NCI-H146 treated with DMSO at 0.1 percent for 48 hours (cell line): ENCODE data around the gene EGFL8.
A peak's percentile ranks its signal among the peaks of the same experiment; 100 is the strongest.
"Not testable (repeated sequence)": the region's sequence is repeated elsewhere in the genome, so short reads cannot be mapped to it uniquely, and the experiment has no call there.

Experiments used
- DNase-seq: peaks from one replicate; lab custom pipeline; 2025; ENCODE audit not compliant: unreplicated experiment; lab: John Stamatoyannopoulos, UW

The EGFL8 gene

DNA sequence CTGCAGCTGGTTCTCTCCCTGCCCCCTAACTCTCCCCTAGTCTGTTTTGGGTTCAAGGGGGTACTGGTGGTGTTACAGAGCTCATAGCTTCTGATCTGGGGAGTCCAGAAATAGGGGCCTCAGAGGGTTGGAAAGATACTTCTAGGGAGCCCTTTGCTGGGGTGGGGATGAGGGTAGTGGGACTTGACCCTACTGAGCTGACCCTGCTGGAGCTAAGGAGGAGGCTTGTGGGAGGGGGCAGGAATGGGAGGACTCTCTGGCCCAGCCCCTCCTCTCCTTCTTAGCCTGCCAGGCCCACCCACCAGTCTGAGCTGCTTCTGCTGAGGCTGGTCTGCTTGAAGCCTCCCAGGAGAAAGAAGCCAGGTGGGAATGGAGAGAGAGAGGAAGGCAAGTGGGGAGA, at the start of gene EGFL8:
EGFL8 (plus strand) TSS at position 301 of the 400 bp plus-strand sequence. CDS start 1,571 bp downstream, outside the sequence.
- no peak for DNase-seq

DNA sequence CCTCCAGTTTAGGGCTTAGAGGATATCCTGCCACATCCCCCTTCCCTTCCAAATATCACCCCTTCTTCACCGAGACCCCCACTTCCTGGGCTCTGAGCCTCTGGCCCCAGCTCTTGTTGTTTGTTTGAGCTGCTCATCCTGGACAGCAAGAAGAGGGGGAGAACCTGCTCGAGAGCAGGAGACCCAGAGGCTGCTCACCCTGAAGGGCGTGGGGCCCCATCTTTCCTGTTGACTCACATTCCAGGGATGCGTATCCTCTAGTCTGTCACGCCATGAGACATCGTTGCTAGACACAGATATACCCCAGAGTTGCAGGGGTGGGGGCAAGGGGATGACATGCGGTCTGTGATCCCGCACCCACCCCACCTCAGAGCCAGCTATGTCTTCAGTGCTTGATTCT, 49.6 kb upstream of the EGFL8 start:
- DNase-seq: no peak

DNA sequence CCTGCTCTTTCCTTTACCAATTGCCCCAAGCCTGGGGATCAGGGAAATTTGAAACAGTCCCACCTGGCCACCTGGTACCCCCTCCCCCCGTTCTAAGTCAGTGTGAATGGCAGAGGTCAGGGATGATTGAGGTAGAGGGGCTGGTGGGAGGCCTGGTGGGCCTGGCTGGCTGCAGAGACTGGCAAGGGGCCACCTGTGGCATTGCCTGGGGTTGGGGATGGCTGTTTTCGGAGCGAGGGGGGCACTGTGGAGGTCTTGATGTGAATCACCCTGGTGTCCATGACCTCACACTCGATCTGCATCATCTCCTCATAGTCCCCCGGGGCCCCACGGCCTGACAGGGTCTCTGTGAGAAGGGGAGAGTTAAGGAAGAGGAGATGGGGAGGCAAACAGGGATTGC, 48.8 kb upstream of the EGFL8 start:
- DNase-seq: no peak

DNA sequence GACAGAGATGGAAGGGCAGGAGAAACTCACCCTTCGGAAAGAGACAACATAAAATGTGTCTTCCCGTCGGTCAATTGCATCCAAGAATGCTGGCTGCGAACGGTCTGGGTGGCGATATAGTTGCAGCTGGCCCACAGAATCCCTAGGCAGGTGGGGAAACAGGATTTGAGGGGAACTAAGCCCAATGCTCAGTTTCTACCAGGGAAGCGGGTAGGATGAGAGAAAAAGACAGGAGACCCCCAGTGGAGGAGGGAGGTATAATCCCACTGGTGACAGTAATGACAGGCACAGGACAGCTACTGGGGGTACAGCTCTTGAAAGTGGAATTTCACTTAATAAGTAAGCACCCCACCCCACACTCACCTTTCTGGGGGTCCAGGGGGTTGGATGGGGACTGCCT, 47.7 kb upstream of the EGFL8 start:
- DNase-seq: no peak

DNA sequence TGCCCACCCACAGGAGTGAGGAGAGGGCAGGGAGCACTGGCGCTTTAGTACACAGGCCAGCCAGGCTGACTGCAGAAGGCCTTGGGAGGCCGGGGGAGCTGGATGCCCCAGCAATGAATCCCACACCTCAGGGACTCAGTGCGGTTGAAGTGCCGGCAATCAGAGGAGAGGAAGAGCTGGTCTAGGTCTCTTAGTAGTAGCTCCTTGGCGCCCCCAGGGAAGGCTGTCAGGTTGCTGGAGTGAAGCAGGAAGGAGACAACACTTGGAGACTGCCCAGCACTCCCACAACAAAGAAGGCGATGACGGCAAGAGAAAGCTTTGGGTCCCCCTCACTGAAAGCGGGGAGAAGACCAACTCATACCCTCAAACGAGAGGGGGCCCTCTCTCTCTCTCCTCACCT, 46.9 kb upstream of the EGFL8 start:
- DNase-seq: no peak

DNA sequence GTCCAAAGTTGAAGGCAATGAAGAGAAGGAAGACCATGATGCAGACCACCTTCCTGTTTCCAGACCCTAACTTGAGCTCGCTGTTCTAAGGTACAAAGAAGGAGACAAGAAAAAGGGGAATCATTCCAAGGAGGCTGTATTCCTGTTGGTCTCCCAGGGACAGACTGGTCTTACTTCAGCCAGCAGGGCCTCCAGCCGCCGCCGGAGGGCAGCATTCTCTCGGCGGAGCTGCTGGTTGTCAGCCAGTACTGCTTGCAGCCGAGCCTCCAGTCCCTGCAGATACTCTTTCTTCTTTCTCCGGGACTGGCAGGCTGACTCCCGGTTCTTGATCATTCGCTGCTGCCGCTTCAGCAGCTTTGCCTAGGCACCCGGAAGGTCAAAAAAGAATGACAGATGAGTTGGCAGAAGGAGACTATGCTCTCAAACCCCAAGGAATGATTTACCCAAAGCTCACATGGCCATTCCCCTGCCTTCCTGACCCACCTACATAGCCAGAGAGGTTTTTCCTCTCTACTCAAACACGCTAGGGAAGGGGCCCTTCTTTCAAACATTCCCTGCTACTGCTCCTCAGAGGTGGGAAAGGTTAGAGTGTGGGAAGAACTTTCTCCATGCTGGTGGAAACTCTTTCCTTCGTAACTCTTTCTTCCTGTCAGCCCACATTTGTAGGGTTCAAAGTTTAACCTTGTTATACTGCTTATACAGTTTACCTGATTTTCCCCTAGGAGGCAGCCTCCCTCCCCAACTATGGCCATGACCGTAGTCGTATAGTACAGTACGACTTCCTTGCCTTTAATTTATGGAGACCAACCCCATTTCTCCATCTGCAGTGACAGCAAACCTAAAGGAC, 45.4 kb upstream of the EGFL8 start:
- DNase-seq: peak; percentile 41

DNA sequence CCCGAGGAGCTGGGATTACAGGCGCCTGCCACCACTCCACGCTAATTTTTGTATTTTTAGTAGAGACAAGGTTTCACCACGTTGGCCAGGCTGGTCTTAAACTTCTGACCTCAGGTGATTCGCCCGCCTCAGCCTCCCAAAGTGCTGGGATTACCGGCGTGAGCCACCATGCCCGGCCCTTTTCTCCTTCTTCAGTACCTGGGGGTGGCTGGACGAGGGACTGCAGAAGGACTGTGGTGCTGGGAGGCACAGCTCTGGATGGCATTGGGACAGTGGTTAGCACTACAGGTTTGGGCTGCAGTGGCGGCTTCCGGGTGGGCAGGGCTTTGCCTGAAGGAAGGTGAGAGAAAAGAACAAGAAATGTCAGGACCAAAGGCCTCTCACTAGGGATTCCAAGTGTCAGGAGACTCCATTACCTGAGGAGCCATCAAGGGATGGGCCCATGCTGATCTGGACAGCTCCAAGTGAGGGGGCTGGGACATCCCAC, 43.8 kb upstream of the EGFL8 start:
- DNase-seq: no peak

DNA sequence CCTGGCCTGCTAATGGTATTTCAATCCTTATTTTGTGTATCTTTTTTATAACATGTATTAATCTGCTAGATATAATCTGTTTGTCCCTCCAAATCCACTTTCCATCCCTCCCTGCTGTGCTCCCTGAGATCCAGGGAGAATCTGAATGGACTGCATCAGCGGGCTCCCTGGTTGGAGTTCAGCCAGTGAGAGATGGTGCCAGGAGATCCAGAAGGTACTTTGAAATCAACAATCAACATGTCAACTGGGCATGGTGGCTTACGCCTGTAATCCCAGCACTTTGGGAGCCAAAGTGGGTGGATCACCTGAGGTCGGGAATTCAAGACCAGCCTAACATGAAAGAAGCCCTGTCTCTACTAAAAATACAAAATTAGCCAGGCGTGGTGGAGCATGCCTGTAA, 40.7 kb upstream of the EGFL8 start:
- DNase-seq: no peak

DNA sequence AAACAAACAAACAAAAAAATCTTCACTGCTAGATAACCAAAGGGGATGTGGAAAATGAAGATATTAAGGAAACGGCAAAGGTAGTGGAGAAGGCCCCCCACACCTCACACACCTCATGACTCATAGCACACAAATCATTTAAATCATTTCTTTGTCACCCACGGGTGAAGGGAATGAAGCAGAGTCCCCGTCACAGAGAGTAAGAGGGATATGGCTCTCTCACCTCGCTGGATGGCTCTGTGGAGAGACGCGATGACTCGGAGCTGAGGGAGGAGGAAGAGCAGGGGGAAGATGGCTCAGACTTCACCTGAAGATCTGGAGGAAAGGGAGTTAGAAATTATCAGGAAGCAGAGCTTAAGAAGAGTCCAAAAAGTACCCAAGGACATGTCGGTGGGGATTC, 37.5 kb upstream of the EGFL8 start:
- no peak for DNase-seq

DNA sequence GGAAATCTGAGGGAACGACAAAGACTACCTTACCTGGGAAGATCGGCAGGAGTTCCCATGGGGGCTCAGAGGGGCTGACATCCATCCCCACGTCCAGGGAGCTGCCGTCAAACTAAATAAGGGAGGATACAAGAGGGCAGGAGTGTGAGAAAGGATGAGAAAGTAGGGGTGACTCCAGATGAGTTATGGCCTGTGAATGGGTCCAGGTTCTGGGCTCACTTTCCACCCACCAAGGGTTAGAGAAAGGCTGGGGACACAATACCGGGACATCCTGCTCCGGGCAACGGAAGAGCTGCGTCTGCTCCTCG, 37.0 kb upstream of the EGFL8 start:
- no peak for DNase-seq

DNA sequence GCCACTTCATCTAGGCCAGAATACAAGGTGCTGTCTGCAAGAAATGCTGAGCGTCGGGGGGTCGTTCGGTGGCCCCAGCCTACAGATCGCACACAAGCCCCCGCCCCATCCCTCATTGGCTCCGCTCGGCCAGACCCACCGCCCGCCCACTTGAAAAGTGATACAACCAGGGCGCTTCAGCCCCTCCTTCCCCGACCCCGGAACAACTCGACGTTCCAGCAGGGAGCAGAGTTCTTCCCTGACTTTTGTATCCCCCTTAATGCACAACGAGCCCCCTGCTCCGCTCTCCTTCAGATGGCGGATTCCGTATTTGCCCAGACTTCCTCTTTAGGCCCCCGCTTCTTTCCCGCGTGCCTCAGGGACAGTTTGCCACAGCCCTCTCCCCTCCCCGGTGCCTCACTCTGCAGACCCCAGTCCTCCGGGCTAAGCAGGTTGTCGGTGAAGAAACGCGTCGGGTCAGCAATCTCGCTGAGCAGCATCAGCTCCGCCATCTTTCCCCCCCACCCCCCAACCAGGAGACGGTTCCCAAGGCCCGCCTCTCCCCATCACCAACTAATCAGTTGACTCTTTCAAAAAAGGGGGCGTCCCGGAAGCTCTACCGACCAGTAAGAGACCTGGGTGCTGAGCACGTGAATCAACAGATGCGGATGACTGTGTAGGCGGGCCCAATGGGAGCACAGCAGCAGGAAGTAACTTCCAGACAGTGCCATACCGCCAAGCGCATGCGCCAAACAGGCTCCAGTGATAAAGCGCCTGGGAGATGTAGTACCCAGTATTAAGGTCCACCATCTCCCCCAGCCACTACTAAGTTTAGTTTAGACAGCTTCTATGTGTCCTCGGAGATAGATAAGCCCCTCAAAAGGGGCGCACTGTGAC, 36.4 kb upstream of the EGFL8 start, which contains the start of gene ATF6B:
ATF6B (minus strand) TSS at position 530 of the 876 bp plus-strand sequence; CDS start at position 491, 39 bp downstream.
- DNase-seq: peak; percentile 96

DNA sequence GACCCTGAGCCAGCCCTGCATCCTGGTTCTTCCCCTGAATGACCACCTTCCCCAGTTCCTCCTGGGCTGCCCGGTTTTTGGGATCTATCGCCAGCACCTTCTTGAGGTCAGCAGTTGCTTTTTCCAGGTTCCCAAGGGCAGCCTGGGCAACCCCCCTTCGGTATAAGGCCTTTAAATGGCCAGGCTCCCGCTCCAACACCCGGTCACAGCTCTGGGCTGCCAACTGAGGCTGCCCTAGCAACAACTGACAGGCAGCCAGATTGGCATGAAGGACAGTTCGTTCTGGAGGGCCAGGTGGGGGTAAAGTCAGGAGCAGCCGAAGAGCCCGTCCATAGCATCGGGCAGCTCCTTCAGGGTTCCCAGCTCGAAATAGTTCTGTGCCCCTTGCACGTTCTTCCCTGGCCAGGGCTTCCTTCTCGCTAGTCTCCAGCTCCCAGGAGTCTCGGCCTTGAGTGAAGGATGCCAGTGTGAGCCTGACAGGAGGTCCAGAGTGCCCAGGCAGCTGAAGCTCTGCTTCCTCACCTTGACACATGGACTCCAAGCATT, 35.6 kb upstream of the EGFL8 start:
- no peak for DNase-seq

DNA sequence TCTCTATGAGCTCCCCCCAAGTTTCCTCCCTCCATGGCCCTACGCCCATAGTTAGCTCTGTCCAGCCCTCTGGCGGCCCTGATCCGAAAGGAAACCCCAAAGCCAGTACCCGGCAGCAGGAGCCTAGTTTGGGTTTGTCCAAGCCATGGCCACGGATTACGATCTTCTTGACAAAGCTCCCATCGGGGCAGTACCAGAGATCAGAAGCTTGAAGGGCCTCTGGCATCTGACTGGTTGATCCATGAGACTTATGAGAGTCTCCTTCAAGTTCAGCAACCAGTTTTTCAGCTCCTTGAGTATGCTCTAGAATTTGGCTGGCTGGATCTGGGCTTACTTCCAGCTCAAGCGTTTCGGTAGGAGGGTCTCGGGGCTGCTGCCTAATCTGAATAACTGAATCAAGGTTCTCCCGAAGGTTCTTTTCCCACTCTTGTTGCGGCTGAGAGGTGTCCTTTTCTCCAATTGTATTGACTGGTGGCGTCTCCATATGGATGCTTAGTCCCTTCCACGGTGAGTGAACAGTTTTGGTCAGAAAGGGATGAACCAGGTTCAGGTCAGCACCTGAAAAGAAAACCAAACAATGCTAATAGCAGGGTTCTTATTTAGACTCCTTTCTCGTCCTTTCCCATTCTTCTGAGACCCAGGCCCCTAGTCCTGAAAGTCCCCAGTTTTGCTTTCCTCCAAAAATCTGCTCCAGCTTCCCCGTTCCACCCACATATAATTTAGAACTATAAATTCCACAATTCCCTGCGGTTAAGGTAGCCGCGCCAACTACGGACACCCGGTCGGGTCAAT, 34.9 kb upstream of the EGFL8 start:
- no peak for DNase-seq

DNA sequence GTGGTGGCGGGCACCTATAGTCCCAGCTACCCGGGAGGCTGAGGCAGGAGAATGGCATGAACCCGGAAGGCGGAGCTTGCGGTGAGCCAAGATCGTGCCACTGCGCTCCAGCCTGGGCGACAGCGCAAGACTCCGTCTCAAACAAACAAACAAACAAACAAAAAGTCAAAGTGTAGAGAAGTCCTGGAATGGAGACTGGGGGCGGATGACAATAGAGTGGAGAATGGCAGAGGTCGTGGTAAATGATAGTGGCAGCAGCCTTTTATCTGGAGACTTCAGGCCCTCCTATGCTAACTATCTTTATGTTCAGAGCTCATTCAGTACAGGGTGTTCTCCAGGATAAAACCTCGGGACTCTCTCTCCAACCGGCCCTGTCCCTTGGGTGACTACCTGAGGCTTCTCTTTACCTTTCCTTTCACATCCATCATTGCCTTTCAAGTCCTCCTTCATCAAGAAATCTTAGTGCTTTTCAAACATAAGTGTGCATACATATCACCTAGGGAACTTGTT, 32.9 kb upstream of the EGFL8 start:
- DNase-seq: no peak

DNA sequence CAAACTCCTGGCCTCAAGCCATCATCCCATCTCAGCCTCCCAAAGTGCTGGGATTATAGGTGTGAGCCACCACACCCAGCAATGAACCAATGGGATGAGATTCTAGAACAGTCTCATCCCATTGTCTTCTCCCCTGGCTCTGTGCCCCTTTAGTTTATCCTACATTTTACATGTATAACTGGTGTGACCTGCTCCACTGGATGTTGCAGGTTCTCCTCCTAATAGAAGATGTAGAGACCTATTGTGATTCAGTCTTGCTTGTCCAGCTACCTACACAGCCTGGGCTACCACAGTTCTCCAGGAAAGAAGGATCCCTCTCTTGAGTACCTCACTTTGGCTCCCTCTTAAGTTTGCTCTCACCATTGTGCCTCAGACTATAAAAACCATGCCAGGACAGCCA, 32.3 kb upstream of the EGFL8 start:
- DNase-seq: no peak

DNA sequence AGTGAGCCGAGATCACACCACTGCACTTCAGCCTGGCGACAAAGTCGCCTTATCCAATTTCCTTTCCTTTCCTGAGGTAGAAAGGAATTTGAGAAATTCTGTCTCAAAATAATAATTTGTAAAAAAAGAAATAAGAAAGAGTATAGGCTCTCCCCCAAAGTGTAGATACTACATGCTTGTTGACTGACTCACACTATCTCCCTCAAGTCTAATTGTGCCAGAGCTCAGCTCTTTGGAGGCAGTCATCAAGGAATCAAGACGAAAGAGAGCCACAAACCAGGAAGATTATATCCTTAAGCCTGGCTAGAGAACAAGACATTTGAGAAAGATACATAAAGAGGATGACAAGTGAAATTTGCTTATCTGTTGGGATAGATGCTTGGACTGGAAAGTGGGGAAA, 30.6 kb upstream of the EGFL8 start:
- no peak for DNase-seq

DNA sequence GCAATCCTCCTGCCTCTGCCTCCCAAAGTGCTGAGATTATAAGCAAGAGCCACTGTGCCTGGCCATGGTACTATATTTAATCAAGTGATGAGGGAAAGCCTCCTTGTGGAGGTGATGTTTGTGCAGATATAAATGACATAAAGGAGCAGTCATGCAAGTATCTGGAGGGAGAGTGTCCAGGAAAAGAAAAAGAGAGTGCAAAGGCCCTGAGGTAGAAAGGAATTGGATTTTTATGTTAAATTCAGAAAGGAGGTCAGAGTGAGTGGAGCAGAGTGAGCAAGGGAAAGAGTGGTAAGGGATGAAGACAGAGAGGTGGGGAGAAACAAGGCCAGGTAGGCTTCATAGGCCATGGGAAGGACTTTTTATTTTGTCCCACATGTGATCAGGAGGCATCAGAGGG, 26.9 kb upstream of the EGFL8 start:
- no peak for DNase-seq

DNA sequence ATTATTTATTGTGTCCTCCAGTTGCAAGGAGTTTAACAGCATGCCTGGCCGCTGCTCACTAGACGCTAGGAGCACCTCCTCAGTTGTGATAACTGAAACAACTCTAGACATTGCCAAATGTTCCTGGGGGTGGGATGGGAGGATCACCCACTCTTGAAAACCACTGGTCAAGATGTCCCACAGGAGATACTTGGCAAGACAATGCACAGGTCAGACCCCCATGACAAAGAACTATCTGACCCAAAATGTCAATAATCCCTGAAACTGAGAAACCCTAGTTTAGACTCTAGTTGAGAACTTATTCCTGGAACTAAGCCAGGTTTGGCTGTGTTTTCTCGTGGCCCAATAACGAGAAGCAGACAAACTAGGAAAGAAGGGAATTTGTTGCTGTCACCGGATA, 24.8 kb upstream of the EGFL8 start:
- DNase-seq: no peak

DNA sequence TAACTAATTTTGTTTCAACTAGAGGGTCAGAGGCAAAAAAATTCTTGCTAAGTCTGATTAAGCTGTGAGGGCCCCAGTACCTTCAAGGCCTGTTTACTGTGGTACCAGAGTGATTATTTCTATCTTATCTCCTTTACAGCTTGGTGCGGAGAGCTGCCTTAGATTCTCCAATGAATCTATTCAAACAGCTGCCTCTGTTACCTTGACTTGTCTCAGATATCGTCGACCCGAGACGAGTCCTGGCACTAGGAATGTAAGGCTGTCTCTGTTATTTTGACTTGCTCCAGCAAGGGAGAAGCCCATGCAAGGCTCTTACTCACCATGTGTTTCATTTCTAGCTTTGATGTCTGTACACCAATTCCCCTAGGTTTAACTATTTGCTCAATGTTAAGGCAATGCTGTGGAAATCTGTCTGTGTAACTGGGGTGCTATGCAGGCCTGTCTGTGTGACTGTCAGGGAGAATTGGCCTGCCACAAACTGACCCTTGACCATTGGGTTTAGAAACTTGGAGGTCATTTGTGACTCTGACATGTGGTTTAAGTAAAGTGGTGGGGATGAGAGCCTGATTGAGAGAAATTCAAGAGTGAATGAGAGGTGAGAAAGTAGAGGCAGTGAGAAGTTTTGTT, 23.9 kb upstream of the EGFL8 start:
- no peak for DNase-seq

DNA sequence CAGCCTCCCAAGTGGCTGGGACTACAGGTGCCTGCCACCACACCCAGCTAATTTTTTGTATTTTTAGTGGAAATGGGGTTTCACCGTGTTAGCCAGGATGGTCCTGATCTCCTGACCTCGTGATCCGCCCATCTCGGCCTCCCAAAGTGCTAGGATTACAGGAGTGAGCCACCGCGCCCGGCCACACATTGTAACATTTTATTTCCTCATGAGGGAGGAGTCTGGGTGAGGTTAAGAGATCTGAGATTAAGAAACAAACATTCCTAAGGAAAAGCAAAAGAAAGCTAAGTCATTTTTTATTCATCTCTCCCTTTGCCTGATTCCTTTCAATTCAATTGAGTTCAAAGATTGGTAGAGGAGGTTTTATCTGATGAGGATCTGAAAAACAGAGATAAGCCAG, 20.2 kb upstream of the EGFL8 start:
- not testable (repeated sequence) for DNase-seq
